Peyer's patch (tissue), 4 donors: ENCODE measurements around the gene SH3RF3. TPM values are rescaled to one million over a fixed set of nuclear protein-coding genes. Genes with fewer than 3 reads are reported as not detected.

Experiments
- DNase-seq, 3 donors: peaks; one replicate each; pipeline ENCODE4 v3.0.0-alpha.2; 2017 to 2019
- H3K27ac ChIP-seq, 4 donors: fragments of 200-600 bp; sonication (generic); one replicate each; pipeline ENCODE4 v1.5.1; 2016 to 2019
- H3K27me3 ChIP-seq, 2 donors: fragments of 200-600 bp; sonication (generic); one replicate each; pipeline ENCODE4 v1.5.1; 2019
- H3K36me3 ChIP-seq, 3 donors: fragments of 200-600 bp; sonication (generic); one replicate each; pipeline ENCODE4 v1.5.1; 2016 to 2019
- H3K4me1 ChIP-seq, 4 donors: fragments of 200-600 bp; sonication (generic); one replicate each; pipeline ENCODE4 v1.5.1; 2016 to 2019
- H3K4me3 ChIP-seq, 4 donors: fragments of 200-600 bp; sonication (generic); 1 replicate in 3 of 4; 2 replicates in 1 of 4; pipeline ENCODE4 v1.5.1; 2016 to 2019; ENCODE audit warnings: mild to moderate bottlenecking in 1 of 4
- H3K9me3 ChIP-seq, 4 donors: fragments of 200-600 bp; sonication (generic); one replicate each; pipeline ENCODE4 v1.5.1; 2016 to 2019; ENCODE audit warnings: mild to moderate bottlenecking in 1 of 4
- POLR2A ChIP-seq, 2 donors: fragments of 450-650 bp; IDR thresholded peaks; one replicate each; pipeline ENCODE4 v1.5.1; 2017; ENCODE audit warnings: antibody characterized with exemption in 2 of 2, mild to moderate bottlenecking in 2 of 2, moderate library complexity in 2 of 2
- total RNA-seq, 4 donors: library from RNA; depleted of rRNA; stranded (reverse); fragments of >200 nt; gene quantifications; one replicate each; pipeline ENCODE4 v1.1.0, GENCODE V29; 2016
- TF ChIP-seq, protein P1 (sequence below), 6 experiments: fragments of 450-650 bp in 4 of 6; fragments of 200-600 bp in 2 of 6; sonication (generic) in 1 of 6; IDR thresholded peaks; one replicate each; pipeline ENCODE4 v1.5.1; 2017 to 2019; ENCODE audit warnings: antibody characterized with exemption in 6 of 6, mild to moderate bottlenecking in 3 of 6, moderate library complexity in 1 of 6

The SH3RF3 gene
- total RNA-seq, 4 donors from 2014 or later, result 1.1 to 5.0 (median 3.3) TPM

DNA sequence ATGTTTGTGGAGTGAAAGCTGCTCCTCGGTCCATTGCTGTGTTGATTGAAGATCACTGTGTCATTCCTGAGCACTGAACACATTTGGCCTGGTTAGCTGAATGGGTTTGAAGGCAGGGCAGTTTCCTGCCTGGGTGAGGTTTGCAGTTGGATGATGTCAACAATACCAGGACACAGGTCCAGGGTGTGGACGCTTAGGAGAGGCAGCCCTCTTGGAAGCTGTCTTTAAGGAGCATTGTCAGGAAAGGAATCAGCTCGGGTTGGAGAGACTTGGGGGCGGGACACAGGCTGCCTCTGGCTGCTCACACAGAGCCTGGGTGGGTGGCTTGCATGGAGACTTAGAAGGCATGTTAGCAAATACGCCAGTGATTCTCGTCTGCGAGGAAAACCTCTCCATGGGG lies 247.1 kb downstream of the SH3RF3 start:
- DNase-seq, result peak; percentile 6 to 49 (median 49)
- no peaks in the 10 kb centered on the region for H3K4me1 ChIP-seq
- no peaks in the 10 kb centered on the region for H3K36me3 ChIP-seq
- no peaks in the 10 kb centered on the region for H3K9me3 ChIP-seq
- TF ChIP-seq, protein P1, sequence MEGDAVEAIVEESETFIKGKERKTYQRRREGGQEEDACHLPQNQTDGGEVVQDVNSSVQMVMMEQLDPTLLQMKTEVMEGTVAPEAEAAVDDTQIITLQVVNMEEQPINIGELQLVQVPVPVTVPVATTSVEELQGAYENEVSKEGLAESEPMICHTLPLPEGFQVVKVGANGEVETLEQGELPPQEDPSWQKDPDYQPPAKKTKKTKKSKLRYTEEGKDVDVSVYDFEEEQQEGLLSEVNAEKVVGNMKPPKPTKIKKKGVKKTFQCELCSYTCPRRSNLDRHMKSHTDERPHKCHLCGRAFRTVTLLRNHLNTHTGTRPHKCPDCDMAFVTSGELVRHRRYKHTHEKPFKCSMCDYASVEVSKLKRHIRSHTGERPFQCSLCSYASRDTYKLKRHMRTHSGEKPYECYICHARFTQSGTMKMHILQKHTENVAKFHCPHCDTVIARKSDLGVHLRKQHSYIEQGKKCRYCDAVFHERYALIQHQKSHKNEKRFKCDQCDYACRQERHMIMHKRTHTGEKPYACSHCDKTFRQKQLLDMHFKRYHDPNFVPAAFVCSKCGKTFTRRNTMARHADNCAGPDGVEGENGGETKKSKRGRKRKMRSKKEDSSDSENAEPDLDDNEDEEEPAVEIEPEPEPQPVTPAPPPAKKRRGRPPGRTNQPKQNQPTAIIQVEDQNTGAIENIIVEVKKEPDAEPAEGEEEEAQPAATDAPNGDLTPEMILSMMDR (IDR thresholded peaks at IDR 0.05), result no peak
- no peak for TF ChIP-seq POLR2A (IDR thresholded peaks at IDR 0.05)
- no peak overlapping the region for H3K27ac ChIP-seq
- H3K4me3 ChIP-seq, result no peak overlapping the region
- no peaks in the 10 kb centered on the region for H3K27me3 ChIP-seq

DNA sequence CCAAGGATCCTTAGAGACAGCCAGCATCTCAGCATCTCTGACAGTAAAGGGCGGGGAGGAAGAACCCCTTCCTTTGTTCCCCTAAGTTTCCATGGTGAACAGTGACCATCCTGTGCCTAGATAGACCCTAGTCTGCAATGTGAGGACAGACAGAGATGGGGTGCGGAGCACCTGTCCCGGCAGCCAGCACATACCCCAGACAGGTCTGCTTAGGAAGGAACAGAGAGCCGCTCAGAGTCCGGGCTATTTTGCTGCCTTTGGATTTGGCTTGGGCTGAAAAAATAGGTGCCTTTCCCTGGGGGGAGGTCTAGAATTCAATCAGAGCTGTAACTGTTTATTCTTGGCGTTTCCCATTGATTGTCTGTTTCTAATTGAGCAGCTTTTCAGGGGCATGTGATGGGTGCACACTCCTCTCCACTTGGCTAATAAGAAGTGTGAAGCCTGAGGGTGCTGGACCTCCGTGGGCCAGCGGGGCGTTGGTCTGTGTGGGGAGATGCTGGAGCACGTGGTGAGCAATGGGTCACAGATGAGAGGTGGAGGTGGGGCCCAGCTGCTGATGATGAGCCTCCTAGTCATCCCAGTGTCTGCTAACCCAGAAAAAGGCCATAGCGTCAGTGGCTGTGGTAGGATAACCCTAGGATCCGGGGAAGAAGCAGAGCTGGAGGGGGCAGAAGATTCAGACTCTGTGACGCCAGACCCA lies 247.9 kb downstream of the SH3RF3 start:
- H3K36me3 ChIP-seq, result no peaks in the 10 kb centered on the region
- H3K9me3 ChIP-seq, result no peaks in the 10 kb centered on the region
- H3K4me3 ChIP-seq, result no peak overlapping the region
- H3K4me1 ChIP-seq, result no peaks in the 10 kb centered on the region
- H3K27me3 ChIP-seq, result no peaks in the 10 kb centered on the region
- H3K27ac ChIP-seq, result no peak overlapping the region
- peak; percentile 7 to 41 (median 33) for DNase-seq
- TF ChIP-seq, protein P1 (IDR thresholded peaks at IDR 0.05), result no peak
- TF ChIP-seq POLR2A (IDR thresholded peaks at IDR 0.05), result no peak

DNA sequence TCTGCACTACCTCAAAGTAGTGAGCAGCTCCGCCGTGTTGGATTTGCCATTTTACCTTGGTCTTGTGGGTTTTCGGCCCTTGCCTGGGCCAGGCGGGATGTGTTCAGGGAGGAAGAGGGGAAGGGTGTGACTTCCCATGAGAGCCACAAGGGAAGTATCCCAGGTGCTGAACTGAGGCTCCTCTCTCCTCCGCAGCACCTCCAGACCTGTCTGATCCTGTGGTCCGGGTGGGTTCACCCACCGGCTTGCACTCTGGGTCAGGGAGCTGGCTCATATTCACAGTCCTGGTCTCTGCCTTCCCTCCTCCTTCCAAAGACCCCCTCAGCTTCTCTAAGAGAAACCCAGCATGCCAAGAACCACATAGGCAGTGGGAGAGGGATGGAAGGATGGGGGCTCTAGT lies 249.0 kb downstream of the SH3RF3 start:
- peaks cover 0 to 2% (median 0%) of the 10 kb centered on the region in 4 donors for H3K4me1 ChIP-seq
- no peak overlapping the region for H3K4me3 ChIP-seq
- peak in 2 of 3 donors; percentile 26 to 27 for DNase-seq
- no peaks in the 10 kb centered on the region for H3K27me3 ChIP-seq
- TF ChIP-seq POLR2A (IDR thresholded peaks at IDR 0.05), result no peak
- TF ChIP-seq, protein P1 (IDR thresholded peaks at IDR 0.05), result no peak
- no peak overlapping the region for H3K27ac ChIP-seq
- H3K9me3 ChIP-seq, result no peaks in the 10 kb centered on the region
- no peaks in the 10 kb centered on the region for H3K36me3 ChIP-seq

DNA sequence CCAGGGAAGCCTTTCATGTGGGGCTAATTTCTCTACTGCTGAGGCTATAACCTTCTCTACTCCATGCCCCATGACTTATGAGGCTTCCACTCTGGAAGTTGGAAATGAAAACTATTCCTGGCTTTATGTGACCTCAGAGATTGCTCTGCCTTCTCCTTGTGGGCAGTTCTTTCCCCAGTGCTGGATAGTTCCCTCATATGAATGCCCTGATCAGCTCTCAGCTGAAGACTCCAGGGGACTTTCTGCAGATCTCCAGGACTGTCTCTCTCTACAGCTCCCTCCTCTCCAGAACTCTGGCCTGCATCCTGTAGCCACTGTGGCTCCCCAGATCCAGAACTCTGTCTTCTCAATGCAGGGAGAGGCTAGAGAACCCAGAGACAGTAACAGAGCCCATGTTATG lies 249.7 kb downstream of the SH3RF3 start:
- DNase-seq, result peak; percentile 4 to 15 (median 10)
- Histone ChIP-seq H3K9me3 (no peaks in the 10 kb centered on the region), H3K36me3 (no peaks in the 10 kb centered on the region), H3K4me3 (no peak overlapping the region), H3K4me1 (peaks cover 0 to 8% (median 0%) of the 10 kb centered on the region in 4 donors), H3K27me3 (no peaks in the 10 kb centered on the region), H3K27ac (no peak overlapping the region)
- TF ChIP-seq POLR2A (IDR thresholded peaks at IDR 0.05), result no peak
- TF ChIP-seq, protein P1 (IDR thresholded peaks at IDR 0.05), result no peak

DNA sequence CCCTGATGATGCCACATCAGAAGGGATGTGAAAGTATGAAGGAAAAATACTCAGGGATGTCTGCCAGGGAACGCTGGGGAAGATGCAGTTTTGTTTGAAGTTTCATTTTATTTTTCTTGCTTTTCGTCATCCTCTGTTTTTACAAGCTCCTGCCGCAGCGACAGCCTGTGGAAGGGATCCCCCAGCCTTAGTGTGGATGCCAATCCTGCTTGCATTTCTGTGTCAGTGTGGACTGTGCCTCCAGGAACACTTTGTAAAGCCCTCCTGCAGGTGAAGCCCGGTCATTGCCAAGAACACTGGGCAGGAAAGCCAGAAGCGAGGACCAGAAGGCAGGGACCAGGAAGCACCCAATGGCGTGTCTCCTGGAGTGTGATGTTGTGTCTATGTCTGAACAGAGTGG lies 250.5 kb downstream of the SH3RF3 start:
- Histone ChIP-seq H3K4me1 (peaks cover 0 to 8% (median 0%) of the 10 kb centered on the region in 4 donors), H3K27me3 (no peaks in the 10 kb centered on the region), H3K27ac (no peak overlapping the region), H3K36me3 (no peaks in the 10 kb centered on the region), H3K9me3 (no peaks in the 10 kb centered on the region), H3K4me3 (no peak overlapping the region)
- TF ChIP-seq POLR2A (IDR thresholded peaks at IDR 0.05), result no peak
- TF ChIP-seq, protein P1 (IDR thresholded peaks at IDR 0.05), result no peak
- DNase-seq, result peak in 2 of 3 donors; percentile 12 to 32
